ENCODE measurements around the gene CTAGE1.

DNA sequence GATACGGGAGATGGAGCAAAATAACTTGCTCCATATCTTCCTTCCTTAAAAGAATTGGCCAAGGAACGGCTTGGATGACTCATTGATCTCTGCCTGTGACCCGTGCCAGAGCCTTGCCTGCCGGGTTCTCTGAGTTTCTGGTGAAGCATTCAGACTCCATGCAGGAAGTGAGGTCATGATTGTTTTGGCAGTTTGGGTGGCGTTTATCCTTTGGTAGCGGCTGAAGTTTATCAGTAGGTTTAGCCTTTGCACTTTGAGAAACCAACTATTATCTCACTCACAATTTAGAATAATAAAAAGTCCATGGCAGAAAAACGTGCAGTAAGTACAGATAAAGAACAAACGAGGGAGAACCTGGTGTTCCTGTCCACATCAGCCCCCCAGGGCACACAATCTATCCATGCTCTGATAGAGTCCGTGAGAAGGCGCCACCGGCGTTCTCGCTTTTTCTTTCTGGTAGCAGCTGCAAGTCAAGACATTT is 15.0 kb upstream of the CTAGE1 start:
- TF ChIP-seq, protein P1, sequence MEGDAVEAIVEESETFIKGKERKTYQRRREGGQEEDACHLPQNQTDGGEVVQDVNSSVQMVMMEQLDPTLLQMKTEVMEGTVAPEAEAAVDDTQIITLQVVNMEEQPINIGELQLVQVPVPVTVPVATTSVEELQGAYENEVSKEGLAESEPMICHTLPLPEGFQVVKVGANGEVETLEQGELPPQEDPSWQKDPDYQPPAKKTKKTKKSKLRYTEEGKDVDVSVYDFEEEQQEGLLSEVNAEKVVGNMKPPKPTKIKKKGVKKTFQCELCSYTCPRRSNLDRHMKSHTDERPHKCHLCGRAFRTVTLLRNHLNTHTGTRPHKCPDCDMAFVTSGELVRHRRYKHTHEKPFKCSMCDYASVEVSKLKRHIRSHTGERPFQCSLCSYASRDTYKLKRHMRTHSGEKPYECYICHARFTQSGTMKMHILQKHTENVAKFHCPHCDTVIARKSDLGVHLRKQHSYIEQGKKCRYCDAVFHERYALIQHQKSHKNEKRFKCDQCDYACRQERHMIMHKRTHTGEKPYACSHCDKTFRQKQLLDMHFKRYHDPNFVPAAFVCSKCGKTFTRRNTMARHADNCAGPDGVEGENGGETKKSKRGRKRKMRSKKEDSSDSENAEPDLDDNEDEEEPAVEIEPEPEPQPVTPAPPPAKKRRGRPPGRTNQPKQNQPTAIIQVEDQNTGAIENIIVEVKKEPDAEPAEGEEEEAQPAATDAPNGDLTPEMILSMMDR (IDR thresholded peaks at IDR 0.05; ENCODE audit: extremely low read depth in 1 of 2, insufficient read depth in 1 of 2, low read depth in 1 of 2, low read length in 2 of 2): no peak
- TF ChIP-seq POLR2AphosphoS5 (IDR thresholded peaks at IDR 0.05; ENCODE audit: insufficient read depth, low read depth, low read length) (peak; percentile 83), EZH2 (IDR thresholded peaks at IDR 0.05; ENCODE audit: borderline replicate concordance, low read depth, low read length, severe bottlenecking) (no peak), MYC (IDR thresholded peaks at IDR 0.05; ENCODE audit: low read depth, low read length) (no peak), POLR2A (IDR thresholded peaks at IDR 0.05; ENCODE audit: low read depth, low read length) (peak; percentile 46), FOS (IDR thresholded peaks at IDR 0.05; ENCODE audit: borderline replicate concordance, insufficient read depth, low read length) (peak; percentile 99), GATA2 (IDR thresholded peaks at IDR 0.05; ENCODE audit: insufficient read depth, insufficient read length, low read depth, low read length) (peak; percentile 97)
- TF ChIP-seq, protein P2, sequence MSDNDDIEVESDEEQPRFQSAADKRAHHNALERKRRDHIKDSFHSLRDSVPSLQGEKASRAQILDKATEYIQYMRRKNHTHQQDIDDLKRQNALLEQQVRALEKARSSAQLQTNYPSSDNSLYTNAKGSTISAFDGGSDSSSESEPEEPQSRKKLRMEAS (IDR thresholded peaks at IDR 0.05; ENCODE audit: insufficient read depth, insufficient read length): no peak

Data from endothelial cell of umbilical vein (primary cell).